ENCODE results near the gene BIN2.

DNA sequence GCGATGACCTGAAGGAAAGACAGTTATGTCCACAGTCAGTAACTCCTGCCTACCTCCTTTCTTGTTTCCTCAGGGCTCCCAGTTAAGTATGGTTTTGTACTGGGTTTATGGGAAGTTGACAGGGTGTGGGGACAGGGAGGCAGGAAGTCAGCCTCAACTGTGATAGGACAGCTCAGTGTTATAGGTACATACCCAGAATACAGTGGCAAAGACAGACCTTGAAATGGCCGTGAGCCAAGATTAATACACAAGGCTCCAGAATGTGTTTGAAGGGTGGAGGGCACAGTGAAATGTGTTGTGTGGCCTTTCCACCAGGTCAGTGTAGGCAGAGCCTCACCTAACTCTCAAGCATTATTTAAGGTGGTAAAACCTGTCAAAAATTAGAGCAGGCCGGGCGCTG, 4.6 kb upstream of the BIN2 start:
- TF ChIP-seq, protein P1, sequence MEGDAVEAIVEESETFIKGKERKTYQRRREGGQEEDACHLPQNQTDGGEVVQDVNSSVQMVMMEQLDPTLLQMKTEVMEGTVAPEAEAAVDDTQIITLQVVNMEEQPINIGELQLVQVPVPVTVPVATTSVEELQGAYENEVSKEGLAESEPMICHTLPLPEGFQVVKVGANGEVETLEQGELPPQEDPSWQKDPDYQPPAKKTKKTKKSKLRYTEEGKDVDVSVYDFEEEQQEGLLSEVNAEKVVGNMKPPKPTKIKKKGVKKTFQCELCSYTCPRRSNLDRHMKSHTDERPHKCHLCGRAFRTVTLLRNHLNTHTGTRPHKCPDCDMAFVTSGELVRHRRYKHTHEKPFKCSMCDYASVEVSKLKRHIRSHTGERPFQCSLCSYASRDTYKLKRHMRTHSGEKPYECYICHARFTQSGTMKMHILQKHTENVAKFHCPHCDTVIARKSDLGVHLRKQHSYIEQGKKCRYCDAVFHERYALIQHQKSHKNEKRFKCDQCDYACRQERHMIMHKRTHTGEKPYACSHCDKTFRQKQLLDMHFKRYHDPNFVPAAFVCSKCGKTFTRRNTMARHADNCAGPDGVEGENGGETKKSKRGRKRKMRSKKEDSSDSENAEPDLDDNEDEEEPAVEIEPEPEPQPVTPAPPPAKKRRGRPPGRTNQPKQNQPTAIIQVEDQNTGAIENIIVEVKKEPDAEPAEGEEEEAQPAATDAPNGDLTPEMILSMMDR (IDR thresholded peaks at IDR 0.05): no peak
- TF ChIP-seq POLR2A (IDR thresholded peaks at IDR 0.05): no peak
